Eye (tissue), 1 donor: ENCODE measurements around the gene GTF2IRD1.
A peak's percentile ranks its signal among the peaks of the same experiment; 100 is the strongest.
"Not testable (repeated sequence)": the region's sequence is repeated elsewhere in the genome, so short reads cannot be mapped to it uniquely, and the experiment has no call there.

ENCODE experiments used
- DNase-seq: peaks from one replicate; pipeline ENCODE4 v3.0.0-alpha.2; 2015

The GTF2IRD1 gene

DNA sequence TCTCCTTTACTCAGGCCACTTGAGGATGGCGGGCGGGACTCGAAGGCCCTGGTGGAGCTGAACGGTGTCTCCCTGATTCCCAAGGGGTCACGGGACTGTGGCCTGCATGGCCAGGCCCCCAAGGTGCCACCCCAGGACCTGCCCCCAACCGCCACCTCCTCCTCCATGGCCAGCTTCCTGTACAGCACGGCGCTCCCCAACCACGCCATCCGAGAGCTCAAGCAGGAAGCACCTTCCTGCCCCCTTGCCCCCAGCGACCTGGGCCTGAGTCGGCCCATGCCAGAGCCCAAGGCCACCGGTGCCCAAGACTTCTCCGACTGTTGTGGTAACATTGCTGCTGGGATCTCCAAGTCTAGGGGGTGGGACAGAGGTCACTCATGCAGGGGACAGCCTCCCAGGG lies 65.7 kb downstream of the GTF2IRD1 start:
- no peak for DNase-seq

DNA sequence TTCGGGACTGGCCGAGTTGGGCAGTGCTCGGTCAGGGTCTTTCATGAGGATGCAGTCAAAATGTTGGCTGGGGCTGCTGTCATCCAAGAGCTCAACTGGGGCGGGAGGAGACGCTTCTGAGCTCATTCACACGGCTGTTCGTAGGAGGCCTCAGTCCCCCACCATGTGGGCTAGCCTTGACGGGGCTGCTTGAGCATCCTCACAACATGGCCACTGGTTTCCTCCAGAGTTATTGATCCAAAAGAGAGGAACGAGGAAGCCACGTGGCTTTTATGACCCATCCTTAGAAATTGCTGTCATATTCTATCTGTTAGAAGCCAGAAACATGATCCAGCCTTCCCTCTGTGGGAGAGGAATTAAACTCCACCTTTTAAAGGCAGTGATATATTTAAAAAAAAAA lies 68.1 kb downstream of the GTF2IRD1 start:
- DNase-seq, result no peak

DNA sequence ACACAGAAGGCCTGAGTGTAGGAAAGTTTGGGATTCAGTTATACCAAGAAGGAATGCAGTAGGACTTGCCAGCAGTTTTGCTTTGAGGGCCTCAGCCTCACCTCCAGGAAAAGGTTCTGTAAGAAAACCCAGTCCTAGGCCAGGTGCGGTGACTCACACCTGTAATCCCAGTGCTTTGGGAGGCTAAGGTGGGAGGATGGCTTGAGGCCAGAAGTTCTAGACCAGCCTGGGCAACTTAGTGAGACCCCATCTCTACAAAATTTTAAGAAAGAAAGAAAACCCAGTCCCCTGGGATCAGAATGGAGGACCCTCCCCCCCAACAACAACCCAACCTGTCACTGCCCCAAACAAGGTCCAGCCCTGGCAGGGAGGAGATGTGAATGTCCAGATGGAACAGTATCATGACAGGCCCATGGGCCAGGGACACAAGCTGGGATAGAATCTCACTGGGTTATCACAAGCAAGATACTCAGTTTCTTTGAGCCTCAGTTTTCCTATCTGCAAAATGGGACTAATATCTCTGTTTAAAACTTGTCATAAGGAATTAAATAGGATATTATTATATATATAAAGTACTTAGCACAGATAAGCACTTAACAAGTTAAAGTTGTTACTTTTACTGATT lies 68.7 kb downstream of the GTF2IRD1 start:
- DNase-seq, result no peak

DNA sequence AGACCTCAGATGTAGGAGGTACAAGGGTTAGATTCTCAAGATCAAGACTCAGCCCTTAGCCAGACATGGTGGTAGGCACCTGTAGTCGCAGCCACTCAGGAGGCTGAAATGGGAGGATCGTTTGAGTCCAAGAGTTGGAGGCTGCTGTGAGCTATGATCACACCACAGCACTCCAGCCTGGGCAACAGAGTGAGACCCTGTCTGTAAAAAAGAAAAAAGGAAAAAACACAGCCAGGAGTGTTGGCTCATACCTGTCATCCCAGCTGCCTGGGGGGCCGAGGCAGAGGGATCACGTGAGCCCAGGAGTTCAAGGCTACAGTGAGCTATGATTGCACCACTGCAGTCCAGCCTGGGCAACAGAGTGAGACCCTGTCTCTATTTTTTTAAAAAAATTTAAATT lies 69.3 kb downstream of the GTF2IRD1 start:
- DNase-seq, result no peak

DNA sequence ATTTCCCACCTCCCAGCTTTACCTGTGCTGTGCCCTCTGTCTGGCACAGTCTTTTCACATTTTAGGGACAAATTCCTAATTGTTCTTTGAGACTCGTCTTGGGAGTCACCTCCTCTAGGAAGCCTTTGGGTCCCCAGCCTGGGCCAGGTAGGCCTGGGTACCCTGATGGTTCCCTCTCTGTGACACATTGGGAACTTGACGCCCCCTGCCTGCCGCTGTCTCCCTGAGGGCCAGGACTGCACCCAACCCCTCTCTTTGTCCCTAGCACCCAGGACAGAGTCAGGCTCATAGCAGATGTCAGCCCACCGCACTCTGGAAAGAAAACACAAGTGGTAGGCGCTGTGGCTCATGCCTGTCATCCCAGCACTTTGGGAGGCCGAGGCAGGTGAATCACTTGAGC lies 71.4 kb downstream of the GTF2IRD1 start:
- DNase-seq, result no peak

DNA sequence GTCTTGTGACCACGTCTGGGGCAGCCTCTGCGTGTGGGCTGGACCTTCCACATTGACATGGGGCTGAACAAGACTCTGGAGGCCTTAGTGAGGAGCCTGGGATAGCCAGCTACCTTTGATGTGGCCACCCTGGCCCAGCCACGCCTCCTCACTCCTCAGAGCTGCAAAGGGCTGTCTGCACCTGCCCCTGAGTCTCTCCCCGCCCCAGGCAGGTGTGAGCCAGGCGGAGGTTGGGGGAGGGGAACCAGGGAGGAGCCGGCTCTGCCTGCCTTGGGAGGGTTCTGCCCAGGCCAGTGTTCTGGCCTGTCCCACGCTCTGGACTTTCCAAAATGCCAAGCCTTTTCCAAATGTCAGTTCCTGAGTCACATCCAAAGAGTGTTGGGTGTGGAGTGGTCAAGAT lies 72.2 kb downstream of the GTF2IRD1 start:
- DNase-seq, result no peak

DNA sequence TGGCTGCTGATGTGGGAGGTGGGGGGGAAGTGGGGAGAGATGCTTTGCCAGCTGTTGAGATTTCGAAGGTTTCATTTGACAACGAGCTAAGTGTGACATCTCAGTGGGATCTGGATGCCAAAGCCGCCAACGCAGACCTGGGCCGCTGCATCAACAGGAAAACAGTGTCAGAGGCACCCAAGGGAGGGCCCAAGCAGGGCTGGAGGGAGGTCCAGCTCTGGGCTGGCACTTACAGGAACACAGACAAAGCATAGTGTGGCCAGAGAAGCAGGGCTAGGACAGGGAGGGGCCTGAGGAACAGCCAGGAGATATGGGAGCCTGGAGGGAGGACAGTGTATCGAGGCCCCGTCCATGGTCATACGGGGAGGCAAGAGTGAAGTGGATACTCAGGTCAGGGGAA lies 73.1 kb downstream of the GTF2IRD1 start:
- DNase-seq, result no peak

DNA sequence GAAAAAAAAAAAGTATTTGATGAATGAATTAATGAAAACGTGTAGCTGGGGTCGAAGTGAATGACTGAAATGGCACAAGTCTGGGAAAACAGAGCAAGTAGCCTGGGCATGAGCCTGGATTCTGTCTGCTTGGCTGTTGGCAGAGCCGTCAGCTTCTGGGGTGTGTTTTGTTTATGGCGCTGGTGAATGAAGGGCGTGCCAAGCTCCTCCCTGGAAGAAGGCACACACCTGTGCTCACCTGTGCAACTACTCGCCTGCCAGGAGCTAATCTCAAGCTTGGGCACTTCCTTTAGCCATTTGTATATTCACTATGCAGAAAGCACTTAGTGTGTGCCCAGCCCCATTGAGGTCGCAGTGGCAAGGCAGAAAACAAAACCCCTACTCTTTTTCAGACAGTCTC lies 74.1 kb downstream of the GTF2IRD1 start:
- no peak for DNase-seq

DNA sequence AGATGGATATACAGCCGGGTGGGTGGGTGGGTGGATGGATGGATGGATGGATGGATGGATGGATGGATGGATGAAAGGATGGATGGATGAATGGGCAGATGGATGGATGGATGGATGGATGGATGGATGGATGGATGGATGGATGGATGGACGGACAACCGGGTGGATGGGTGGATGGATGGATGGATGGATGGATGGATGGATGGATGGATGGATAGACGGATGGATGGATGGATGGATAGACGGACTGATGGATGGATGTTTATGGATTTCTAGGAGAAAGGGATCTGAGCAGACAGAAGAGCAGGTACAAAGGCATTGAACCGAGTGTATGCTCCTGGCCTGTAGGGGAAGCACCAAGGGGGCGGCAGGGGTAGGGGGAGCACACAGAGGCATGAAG lies 75.1 kb downstream of the GTF2IRD1 start:
- DNase-seq, result not testable (repeated sequence)

DNA sequence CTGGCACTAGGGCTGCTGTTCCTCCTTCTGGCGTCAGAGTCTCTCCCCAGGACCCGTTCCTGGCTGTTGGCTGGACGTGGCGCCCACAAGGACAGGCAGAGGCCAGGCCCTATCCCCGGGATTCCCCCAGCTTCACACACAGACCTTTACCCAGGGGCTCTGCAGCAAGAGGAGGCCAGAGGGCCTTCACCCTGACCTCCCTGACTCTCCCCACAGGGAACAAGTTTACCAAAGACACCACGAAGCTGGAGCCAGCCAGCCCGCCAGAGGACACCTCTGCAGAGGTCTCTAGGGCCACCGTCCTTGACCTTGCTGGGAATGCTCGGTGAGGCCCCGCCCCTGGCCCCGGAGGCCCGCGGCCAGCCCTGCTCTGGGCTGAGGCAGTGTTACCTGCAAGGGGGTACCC lies 82.2 kb downstream of the GTF2IRD1 start:
- DNase-seq, result no peak

DNA sequence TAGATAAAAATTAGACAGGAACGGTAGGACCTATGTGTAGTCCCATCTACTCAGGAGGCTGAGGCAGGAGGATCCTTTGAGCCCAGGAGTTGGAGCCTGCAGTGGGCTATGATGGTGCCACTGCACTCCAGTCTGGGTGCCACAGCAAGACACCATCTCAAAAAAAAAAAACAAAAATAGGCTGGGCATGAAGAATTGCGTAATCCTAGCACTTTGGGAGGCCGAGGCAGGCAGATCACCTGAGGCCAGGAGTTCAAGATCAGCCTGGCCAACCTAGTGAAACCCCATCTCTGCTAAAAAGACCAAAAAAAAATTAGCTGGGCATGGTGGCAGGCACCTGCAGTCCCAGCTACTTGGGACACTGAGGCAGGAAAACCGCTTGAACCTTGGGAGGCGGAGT lies 88.2 kb downstream of the GTF2IRD1 start:
- DNase-seq, result not testable (repeated sequence)

DNA sequence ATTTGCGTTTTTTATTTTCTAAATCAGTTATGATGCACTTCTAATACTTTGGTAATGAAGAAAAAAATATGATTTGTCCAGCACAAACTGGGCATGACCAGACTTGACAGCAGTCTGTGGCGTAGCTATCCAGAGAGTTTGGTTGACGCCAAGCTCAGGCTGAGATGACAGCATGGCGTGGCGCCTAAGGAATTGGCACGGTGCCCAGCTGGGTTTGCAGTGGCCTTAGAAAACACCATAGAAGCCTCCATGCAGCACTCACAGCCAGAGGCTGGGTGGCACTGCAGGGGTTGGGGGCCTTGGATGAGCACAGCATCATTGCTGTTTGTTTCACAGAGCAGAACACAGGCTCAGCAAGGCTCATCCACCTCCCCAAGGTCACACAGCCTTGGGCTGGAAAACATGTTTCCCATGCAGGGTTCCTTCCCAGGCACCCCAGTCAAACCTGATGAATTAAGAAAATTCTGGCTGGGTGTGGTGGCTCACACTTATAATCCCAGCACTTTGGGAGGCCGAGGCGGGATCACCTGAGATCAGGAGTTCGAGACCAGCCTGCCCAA lies 88.9 kb downstream of the GTF2IRD1 start:
- DNase-seq, result peak; percentile 37

DNA sequence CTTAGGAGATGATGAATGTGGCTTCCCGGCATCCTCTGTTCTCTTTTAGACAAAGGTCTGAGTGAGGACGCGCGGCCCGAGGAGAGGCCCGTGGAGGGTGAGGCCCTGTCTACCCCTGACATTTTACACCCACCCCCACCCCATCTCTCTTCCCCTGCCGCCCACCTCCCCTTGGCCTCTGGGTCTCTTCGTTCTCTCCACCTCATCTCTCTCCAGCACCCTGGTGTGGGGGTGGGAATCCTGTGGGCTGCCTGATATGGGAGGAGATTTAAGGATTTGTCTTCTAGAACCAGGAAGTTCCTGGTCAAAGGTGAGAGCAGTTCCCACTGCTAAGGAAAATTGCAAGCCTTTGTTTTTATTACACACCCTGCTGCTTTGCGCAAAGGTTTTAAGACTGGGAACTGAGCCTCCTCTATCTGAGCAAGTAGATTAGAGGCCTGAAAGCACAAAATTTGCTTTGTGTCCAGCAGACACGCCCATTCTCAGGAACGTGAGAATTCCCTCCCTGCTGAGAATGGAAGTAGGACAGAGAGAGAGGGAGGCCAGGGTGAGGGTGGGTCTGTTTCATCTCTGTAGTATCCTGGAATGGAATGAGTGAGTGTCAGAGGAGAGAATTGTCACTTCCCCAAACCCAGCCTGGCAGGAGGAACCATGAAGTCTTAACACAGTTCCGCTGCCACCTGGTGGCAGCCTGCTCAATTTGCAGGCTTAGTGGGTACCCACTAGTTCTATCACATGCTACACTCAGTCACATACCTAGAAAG lies 91.2 kb downstream of the GTF2IRD1 start:
- peak; percentile 31 for DNase-seq

DNA sequence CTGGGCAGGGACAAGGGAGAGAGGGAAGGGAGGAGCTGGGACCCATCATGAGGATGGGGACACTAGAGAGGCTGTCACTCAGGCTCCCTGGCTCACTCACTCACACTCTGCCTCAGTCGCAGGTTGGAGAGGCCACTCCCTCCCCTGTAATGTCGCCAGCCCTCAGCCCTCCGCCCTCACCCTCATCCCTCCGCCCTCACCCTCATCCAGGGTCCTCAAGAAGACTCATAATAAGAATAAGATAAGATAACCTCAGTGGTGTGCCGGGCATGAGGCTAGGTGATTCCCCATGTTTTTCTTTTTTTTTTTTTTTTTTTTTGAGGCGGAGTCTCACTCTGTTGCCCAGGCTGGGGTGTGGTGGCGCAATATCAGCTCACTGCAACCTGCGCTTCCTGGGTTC lies 92.2 kb downstream of the GTF2IRD1 start:
- no peak for DNase-seq

DNA sequence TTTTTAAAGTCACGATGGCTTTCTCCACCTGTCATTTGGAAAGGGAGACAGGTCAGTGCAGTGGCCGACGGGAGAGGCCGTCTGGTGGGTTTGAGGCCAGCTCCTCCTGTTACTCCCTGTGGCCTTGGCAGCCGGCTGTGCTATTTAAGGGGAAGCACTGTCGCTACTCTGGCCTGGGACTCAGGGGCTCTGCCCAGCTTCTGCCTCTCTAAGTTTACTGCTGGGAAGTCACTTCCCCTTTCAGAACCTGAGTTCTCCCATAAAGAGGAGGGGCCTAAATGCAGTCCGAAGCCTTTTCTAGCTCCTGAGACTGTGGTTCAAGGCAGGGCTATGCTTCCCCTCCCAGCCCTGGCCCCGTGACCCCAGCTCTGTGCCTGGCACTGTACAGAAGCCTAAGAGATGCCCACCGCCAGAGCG lies 99.9 kb downstream of the GTF2IRD1 start:
- not testable (repeated sequence) for DNase-seq

DNA sequence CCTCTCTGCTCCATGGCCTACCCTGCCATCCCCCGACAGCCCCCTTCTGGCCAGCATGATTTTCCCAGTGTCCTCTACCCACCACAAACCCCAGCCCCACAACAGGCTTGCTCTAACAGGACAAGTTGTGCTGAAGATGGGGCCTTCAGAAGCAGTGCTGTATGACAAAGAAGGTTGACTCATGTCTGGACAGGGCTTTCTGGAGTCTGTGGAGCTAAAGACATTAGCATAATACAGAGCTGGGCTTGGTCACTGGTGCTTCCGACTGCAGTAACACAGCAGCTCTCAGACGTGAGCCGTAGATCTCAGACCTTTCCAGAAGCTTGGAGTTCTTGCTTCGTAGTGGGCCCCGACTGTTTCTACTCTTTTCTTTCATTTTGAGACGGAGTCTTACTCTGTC lies 100.5 kb downstream of the GTF2IRD1 start:
- DNase-seq, result no peak

DNA sequence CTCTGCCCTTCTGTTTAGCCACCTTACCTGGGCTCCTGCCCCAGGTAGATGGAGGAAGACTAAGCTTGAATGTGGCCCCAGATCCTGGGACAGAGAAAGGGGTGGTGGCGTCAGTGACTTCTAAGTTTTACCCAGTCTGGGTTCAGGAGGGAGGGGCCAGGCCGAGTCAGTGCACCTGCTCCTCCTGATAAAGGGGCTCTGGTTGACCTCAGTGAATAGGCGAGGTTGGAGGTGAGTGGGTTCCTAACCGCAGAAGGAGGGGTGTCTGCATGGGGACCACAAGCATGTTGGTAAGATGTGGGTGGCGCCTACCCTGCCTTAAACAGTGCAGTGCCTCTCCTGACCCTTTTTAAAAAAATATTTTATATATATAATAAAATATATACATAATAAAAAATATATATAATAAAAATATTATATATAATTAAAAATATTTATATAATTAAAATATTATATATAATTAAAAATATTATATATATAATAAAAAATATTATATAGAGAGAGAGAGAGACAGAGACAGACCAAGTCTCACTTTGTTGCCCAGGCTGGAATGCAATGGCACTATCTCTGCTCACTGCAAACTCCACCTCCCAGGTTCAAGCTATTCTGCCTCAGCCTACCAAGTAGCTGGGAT lies 106.5 kb downstream of the GTF2IRD1 start:
- no peak for DNase-seq

DNA sequence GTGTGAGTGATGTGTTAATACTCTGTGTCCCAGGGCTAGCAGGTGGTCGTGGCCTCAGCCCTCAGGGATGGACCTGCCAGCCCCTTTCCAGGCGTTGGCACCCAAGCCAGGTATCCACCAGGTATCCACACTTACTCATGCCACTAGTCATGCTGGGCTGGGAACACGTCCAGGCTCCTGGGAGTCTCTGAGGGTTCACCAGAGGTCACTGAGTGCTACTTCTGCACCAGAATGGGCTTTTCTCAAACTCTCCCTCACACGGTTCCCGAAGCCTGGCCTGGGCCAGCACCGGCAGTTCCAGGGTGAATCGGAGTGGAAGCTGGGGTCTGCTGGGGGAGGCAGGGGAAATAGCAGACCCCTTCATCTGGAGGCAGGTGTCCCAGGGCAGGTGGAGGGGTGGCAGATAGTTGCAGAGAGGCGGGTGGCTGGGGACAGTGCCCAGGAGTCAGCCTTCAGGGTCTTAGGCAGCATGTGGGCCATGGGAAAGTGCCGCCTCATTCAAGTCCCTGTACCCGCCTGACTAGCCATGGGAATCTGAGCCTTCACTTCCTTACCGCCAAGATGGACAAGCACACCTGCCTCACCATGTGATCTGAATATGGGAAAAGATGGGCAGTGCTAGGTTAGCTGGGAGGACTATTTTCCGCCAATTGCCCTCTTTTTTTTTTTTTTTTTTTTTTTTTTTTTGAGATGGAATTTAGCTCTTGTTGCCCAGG lies 108.3 kb downstream of the GTF2IRD1 start:
- DNase-seq, result no peak

DNA sequence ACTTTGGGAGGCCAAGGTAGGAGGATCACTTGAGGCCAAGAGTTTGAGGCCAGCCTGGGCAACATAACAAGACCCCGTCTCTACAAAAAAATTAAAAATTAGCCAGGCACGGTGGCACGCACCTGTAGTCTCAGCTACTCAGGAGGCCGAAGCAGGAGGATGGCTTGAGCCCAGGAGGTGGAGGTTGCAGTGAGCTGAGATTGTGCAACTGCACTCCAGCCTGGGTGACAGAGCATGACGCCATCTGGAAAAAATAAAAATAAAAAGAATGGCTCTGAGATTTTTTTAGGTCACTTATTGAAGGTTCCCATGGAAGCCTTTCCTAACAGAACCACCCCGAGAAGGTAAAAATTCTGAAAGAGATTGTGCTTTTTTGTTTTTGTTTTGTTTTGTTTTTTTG lies 109.9 kb downstream of the GTF2IRD1 start:
- DNase-seq, result not testable (repeated sequence)

DNA sequence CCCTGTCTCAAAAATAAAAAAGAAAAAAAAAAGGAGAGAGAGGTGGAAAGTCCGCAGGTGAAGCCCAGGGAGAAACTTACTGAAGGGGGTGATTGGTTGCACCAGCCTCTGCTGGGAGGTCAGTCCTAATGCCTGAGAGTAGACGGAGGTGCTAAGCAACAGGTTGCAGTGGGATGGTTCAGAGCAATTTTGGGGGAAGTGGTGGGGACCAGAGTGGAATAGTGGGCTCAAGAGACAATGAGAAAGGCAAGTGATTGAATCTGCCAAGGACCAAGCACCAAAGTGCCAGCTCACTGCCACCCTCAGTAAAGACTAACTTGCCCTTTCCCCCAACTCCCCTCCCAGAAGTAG lies 113.6 kb downstream of the GTF2IRD1 start:
- DNase-seq, result no peak

DNA sequence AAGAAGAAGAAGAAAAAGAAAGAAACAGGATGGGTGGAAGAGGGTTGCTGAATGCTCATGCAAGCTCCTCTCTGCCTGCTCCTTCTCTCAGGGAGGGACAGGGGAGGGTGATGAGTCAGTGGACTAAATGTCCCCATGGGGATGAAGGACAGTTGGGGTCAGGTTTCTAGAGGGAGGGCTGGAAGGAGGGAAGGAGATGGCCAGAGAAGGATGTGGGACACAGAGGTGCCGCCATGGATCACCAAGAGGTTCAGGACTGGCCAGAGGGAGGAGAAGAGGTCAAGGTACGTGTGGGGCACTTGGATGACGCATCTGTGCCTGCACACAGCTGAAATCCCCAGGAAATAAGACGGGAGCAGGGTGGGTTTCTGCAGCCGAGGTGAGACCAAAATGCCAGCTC lies 115.0 kb downstream of the GTF2IRD1 start:
- DNase-seq, result no peak

DNA sequence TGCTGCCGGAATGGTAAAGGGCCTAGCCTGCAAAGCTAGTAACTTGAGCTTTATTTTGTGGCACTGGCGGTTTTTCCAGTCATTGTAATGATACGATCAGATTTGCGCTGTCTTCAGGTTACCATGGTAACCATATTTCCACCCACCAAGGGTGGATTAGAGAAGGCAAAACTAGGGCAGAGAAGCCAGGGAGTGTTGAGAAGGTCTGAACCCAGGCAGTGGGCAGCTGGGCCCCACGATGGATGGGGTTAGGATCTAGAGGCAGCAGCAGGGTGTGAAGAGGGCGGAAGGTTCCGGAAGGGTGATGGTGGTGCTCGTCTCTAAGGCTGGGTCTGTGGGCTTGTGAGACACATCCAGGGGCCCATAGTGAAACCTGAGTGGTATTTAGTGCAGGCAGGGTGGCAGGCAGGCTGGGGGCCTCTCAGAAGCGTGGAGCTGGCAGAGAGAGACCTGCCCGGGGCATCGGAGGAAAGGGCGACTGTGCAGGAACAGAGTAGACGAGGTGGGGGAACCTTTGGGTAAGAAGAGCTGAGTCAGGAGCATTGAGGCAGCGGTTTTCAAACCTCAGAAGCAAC lies 115.9 kb downstream of the GTF2IRD1 start:
- peak; percentile 62 for DNase-seq
